ENCODE data around the gene ANKMY1.

ANKMY1 gene

DNA sequence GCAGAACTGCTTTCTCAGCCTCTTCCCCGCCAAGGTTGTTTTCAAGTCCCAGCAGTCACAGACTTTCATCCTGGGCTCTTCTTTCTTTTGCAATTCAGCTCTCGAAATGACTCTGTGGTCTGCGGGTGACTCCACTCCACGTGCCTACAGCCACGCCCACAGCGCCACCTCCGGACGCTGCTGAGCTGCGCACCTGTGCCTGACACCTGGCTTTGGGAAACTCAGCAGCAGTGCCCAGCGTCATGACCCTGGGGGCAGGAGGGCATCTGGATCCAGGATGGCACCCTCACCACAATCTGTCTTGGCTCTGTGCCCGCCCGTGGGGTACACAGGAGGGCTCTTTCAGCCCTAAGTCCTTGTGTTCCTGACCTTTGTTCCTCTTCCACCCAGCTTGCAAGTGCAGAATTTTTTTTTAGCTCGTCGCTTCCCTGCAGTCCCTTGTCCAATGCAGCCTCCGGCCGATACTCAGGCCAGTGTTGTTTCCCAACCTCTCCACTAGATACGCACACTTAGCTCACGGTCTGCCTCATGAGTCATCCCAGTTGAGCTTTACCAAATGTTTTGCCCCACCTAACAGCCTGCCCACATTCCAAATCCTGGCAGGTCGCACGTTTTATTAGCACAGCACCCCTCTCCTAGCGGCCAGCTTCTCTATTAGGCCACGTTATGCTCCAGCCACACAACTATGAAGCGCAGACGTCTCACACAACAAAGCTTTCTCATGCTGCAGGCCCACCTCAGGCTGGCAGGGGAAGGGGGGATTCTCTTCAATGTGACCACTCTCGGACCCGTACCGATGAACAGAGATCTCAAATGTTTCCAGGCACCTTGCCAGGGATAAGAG, 22.2 kb upstream of the ANKMY1 start:
- DNase-seq (ENCODE audit: low read depth in 2 of 3, low spot score in 2 of 3) = peak in 2 of 3 experiments; percentile 22 to 41

DNA sequence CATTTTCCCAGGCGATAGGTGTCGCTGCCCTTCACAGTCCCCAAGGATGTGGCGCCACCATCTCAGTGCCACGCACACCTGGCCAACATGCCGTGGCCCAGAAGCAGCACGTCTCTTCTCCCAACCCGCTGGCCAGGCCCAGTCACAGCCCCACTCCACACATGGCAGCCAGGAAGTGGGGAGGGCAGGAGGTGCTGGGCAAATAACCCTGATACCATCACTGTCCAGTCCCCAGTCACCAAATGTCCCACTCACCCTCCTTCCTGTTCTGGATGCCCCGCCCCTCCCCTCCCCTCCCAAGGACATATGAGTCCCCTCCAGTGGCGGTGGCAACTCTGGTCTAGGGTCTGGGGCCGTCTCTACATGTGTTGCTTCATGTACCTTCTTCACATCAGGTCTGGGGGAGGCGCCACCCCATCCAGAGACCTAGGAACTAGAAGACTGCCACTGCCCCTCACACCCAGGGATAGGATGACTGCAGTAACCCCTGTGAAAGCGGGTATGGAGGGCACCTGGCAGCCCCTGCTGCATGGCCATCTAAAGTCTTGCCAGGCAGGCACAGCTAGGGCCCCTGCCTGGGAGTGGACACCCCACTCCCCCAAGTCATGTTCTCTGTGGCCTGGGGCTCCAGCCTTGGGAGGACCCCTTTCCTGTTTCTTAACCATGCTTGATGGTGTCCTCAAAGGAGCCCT, 21.4 kb upstream of the ANKMY1 start:
- no peak for DNase-seq (ENCODE audit: low read depth in 2 of 3, low spot score in 2 of 3)

GRCh38 chr2:240578488-240578887, 20.7 kb upstream of the ANKMY1 start:
- no peak for DNase-seq (ENCODE audit: low read depth in 2 of 3, low spot score in 2 of 3)

GRCh38 chr2:240578110-240578450, 20.3 kb upstream of the ANKMY1 start:
- DNase-seq (ENCODE audit: low read depth in 2 of 3, low spot score in 2 of 3) = no peak

DNA sequence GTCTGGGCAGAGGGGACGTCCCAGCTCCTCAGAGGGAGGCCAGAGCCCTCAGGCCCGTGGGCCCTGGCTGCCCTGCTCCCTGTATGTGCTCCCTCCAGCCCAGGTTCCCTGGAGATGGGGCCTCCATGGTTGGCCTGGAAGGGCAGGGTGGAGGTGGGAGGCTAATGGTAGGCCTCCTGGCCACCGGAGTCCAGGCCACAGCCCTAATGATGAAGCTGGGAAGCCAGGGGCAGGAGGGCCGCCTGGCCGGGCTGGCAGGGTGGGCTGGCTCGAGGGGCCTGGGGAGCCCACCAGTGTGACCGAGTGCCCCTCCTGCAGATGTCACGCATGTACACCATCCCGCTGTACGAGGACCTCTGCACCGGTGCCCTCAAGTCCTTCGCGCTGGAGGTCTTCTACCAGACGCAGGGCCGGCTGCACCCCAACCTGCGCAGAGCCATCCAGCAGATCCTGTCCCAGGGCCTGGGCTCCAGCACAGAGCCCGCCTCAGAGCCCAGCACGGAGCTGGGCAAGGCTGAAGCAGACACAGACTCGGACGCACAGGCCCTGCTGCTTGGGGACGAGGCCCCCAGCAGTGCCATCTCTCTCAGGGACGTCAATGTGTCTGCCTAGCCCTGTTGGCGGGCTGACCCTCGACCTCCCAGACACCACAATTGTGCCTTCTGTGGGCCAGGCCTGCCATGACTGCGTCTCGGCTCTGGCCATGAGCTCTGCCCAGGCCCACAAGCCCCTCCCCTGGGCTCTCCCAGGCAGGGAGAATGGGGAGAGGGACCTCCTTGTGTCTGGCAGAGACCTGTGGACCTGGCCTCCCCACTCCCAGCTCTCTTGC, 19.7 kb upstream of the ANKMY1 start:
- DNase-seq (ENCODE audit: low read depth in 2 of 3, low spot score in 2 of 3) = no peak

DNA sequence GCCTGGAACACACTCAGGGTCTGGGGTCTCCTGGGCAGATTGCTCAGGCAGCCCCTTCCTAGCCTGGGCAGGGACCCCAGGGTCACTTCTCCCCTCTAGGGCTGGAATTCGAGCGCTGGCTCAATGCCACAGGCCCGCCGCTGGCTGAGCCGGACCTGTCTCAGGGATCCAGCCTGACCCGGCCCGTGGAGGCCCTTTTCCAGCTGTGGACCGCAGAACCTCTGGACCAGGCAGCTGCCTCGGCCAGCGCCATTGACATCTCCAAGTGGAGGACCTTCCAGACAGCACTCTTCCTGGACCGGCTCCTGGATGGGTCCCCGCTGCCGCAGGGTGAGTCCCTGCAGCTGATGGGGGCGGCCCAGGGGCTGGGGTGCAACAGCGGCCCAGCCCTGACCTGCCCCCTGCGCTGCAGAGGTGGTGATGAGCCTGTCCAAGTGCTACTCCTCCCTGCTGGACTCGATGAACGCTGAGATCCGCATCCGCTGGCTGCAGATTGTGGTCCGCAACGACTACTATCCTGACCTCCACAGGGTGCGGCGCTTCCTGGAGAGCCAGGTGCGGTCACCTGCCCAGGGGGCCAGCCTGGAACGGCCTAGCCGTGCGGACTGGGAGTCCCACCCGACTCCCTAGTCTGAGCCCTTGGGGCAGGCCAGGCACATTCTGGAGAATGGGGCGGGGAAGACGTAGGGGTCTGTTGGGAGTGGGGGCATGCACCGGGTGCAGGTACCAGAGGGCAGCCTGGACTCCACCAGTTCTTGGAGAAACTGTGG, 18.8 kb upstream of the ANKMY1 start:
- DNase-seq (ENCODE audit: low read depth in 2 of 3, low spot score in 2 of 3) = no peak

- no peak for DNase-seq (ENCODE audit: low read depth in 2 of 3, low spot score in 2 of 3)
Observed at GRCh38 chr2:240576036-240576435, 18.2 kb upstream of the ANKMY1 start.

- no peak for DNase-seq (ENCODE audit: low read depth in 2 of 3, low spot score in 2 of 3)
Observed at GRCh38 chr2:240575101-240575965, 17.5 kb upstream of the ANKMY1 start.

- DNase-seq (ENCODE audit: low read depth in 2 of 3, low spot score in 2 of 3) = no peak
Observed at GRCh38 chr2:240574386-240575100, 16.8 kb upstream of the ANKMY1 start.

DNA sequence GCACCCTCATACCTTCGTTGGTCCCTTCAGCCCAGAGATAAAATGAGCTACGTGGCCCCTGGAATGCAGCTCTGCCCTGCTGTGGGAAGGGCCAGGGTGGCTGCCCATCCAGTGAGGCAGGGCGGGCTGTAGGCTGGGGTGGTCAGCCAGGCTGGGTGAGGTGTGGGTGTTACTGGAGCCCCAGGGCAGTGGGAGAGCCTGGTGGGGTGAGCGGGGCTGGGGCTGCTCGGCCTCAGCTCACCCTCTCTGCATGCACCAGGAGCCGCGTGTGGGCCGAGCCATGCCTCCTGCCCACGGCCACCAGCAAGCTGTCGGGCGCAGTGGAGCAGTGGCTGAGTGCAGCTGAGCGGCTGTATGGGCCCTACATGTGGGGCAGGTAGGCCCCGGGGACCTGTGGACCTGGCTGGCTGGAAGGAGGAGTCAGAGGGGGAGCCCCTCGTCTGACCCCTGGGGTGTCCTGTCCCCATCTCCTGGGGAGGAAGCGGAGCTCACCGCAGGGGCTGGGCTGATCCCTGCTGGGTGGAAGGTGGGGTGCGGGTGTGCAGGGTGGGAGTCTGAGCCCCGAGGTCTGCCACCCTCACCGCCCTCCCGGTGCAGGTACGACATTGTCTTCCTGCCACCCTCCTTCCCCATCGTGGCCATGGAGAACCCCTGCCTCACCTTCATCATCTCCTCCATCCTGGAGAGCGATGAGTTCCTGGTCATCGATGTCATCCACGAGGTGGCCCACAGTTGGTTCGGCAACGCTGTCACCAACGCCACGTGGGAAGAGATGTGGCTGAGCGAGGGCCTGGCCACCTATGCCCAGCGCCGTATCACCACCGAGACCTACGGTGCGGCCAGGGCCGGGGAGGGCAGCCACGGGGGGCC, 16.0 kb upstream of the ANKMY1 start:
- no peak for DNase-seq (ENCODE audit: low read depth in 2 of 3, low spot score in 2 of 3)

GRCh38 chr2:240573071-240573515, 15.3 kb upstream of the ANKMY1 start:
- no peak for DNase-seq (ENCODE audit: low read depth in 2 of 3, low spot score in 2 of 3)

DNA sequence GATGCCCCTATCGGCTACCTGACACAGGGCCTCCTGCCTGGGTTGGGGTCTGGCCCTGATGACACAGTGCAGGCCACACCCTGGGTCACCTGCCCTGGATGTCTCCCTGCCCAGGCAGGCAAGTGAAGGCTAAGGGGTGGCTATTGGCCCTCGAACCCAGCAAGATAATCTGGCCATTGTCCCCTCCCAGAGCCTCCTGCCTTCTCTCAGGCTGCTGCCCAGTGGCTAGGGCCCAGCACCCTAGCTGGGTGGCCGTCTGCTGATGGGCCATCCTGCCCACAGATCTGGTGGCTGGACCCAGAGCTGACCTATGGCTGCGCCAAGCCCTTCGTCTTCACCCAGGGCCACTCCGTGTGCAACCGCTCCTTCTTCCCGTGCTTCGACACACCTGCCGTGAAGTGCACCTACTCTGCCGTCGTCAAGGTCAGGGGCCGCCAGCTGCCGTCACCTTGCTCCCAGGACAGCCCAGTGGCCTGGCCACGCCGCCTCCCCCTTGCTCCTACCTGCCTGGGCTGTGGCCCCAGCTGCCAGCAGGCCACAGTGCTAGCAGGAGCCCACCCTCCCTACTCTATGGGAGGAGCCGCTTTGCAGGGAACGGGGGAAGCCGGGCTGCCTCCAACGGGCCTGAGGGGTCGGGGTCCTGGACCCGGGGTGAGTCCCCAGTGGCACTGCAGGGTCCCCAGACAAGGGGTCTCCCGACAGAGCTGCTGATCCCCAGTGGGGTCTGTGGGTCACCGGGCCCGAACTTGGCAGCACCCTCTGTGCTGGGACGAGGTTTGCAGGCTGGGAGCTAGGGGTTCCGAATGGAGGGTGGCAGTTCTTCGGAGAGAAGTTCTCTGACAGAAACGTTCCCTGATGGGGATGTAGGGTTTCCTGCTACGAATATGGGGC, 14.6 kb upstream of the ANKMY1 start:
- DNase-seq (ENCODE audit: low read depth in 2 of 3, low spot score in 2 of 3) = no peak

- DNase-seq (ENCODE audit: low read depth in 2 of 3, low spot score in 2 of 3) = no peak
Observed at GRCh38 chr2:240571314-240571973, 13.7 kb upstream of the ANKMY1 start.

DNA sequence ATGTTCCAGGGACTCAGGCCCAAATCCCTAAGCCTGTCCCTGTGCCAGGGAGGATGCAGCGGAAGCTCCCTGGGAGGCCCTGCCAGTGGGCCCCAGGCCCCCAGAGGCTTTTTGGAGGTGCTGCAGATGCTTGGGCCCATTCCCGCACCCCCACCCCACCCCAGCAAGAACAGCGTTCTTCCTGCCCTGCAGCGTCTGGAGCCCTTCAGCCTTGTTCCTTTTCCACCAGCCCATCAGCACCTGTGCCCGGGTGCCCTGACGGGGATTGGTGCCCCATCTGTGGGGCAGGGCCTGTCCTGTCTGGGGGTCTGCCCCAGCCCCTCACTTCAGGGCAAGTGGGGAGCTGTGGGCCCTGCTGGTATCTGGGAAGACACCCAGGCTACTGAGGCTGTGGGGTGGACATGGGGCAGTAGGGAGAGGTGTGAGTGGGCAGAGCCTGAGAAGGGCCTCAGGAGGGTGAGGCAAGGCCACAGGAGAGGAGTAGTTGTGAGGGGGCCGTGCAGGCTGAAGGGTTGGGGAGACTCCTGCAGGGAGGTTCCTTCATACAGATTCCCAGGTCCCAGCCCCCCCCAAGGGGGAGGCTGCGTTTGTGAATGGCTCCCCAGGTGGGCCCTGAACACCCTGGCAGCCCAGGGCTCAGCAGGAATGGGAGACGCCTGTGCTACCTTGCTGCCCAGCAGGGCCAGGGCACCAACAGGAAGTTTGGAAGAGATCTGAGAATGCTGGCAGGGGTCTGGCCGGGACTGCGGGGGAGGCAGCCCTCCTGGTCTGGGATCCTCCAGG, 12.9 kb upstream of the ANKMY1 start:
- no peak for DNase-seq (ENCODE audit: low read depth in 2 of 3, low spot score in 2 of 3)

- no peak for DNase-seq (ENCODE audit: low read depth in 2 of 3, low spot score in 2 of 3)
Observed at GRCh38 chr2:240569998-240570530, 12.3 kb upstream of the ANKMY1 start.

DNA sequence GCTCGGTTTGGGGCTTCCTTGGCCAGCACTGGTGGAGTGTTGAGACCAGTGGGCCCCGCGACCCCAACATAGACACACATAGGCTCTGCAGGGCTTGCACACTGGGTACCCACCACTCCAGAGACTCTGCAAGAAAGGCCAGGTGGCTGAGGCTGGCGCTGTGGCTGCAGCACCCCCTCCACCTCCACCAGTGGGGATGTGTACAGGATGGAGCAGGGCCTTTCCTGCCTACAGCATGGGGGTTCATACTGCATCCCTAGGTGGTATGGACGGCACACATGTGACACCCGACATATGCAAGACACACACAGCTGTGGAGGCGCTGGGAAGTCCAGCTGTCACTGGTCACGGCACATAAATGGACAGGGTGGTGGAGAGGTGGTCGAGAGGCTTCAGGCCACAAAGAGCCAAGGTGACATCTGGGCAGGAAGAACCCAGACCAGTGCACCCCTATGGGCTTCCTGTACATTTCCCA, 11.8 kb upstream of the ANKMY1 start:
- DNase-seq (ENCODE audit: low read depth in 2 of 3, low spot score in 2 of 3) = no peak

All from activated CD8-positive, alpha-beta memory T cell treated with anti-CD3 and anti-CD28 coated beads for 48 hours (primary cell).